GM19463 (cell line): ENCODE measurements around the gene SLC35F2.
"Not testable (repeated sequence)": the region's sequence is repeated elsewhere in the genome, so short reads cannot be mapped to it uniquely, and the experiment has no call there.

Experiments used
- ATAC-seq: cut with Tn5 transposase; IDR thresholded peaks from one replicate; pipeline ENCODE4 v1.9.1; 2021; ENCODE audit warnings: mild to moderate bottlenecking, moderate library complexity; ENCODE audit not compliant: unreplicated experiment

Gene SLC35F2

GRCh38 chr11:107858217-107859070 lies at the start of gene SLC35F2:
Gene SLC35F2 (minus strand): TSS chr11:107858787. CDS start chr11:107858767, 20 bp downstream.
- ATAC-seq: peak; percentile 87

DNA sequence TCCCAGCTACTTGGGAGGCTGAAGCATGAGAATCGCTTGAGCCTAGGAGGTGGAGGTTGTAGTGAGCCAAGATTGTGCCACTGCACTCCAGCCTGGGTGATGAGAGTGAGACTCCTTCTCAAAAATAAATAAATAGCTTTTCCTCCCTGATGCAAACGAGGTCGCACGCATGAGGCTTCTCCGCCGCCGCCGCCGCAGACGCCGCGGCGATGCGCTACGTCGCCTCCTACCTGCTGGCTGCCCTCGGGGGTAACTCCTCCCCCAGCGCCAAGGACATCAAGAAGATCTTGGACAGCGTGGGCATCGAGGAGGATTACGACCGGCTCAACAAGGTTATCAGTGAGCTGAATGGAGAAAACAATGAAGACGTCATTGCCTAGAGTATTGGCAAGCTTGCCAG lies 49.6 kb upstream of the SLC35F2 start:
- no peak for ATAC-seq

GRCh38 chr11:107898270-107898669 lies 39.7 kb upstream of the SLC35F2 start:
- no peak for ATAC-seq

DNA sequence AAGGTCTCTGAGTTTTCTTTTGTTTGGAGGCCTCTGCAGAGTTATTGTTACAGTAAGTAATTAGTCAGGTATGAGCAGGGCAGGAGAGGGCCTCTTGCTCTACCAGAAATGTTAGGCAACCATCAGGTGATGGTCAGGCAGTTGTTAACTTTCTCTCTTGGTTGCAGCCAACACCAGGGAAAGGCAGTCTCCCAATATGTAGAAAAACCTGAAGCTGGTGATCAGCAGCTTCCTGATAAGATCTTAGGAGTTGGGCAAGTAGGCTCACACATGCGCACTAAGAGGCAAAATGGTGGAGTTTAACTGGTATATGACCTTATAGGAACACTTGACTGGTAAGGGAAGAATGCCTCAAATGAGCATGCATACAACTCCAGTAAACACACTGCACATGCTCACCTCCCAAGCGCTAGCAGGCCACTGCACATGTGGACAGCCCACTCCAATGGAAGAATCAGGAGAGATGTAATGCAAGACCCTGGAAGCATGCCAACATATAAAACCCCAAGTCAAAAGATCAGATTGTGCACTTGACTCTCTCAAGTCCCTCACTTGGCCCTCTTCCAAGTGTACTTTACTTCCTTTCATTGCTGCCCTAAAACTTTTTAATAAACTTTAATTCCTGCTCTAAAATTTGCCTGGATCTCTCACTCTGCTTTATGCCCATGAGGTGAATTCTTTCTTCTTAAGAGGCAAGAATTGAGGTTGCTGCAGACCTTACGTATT lies 23.7 kb upstream of the SLC35F2 start:
- no peak for ATAC-seq

- ATAC-seq: not testable (repeated sequence)
Observed at GRCh38 chr11:107881471-107881870, 22.9 kb upstream of the SLC35F2 start.

DNA sequence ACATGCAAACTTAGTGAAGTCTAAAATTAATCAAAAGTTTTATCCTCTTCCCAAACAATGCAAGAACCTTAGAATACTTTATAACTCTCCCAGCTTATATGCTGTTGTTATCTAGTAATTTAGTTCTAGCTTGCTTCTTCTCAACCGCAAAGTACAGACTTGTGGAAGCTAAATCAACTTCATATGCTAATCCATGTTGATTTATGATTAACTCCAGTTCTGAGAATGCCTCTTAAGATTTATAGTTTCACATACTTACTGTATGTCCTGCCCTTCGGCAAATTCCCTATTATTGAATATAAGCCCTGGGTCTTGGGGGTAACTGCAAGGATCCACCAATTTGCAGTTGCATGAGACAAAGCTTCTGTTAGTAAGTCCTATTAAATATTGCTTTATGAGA lies 17.6 kb upstream of the SLC35F2 start:
- no peak for ATAC-seq

GRCh38 chr11:107864591-107864990 lies 6.0 kb upstream of the SLC35F2 start:
- no peak for ATAC-seq

DNA sequence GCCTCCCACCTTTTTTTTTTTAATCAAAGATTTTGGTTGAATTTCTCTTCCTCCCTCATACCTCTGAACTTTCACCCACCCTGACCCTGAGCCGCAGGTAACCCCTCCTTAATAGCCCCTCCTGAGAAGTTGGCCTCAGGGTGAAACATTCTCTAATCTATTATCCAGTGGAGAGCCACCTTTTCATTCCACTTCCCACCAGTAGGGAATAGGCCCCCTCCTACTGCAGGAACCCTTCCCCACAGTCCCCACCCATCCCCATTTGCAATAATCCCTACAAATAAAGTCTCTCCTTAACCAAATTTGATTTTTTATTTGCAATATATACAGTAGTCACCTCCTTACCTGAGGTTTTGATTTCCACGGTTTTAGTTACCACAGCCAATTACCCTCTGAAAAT lies 2.1 kb upstream of the SLC35F2 start:
- no peak for ATAC-seq

- ATAC-seq: not testable (repeated sequence)
Observed at GRCh38 chr11:107860240-107860620, 1.6 kb upstream of the SLC35F2 start.

DNA sequence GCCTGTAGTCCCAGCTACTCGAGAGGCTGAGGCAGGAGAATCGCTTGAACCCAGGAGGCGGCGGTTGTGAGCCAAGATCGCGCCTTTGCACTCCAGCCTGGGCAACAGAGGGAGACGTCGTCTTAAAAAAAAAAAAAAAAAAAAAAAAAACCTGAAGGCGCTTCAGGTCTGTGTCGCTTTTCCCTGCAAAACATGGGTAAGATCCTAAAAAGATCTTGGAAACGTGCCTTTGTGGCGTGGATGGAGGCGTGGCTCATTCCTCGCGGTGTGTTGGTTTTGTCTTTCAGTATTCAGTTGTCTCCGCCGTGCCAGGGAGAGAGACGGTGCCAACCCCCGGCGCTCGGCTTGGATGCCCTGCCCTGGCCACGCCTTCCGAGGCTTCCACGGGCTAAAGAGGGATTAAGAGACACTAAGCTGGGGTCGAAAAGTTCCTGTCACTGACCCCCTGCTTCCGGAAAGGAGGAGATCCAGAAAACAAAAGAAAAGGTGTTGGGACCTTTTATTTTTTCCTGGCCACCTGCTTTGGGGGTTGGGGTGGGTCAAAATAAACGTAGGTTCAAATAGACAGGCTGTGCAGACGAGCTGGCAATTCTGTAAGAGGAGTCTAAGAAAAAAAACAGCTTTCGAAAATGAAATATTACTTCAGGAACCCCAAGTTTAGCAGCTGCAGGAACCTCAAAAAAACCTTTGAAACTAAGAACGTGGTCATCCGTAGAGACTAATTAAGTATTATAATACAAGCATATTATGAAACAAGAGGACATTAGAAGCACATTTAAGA lies 1.1 kb upstream of the SLC35F2 start:
- peak; percentile 14 for ATAC-seq

- ATAC-seq: no peak
Observed at GRCh38 chr11:107857550-107858216, 904 bp downstream of the SLC35F2 start.

DNA sequence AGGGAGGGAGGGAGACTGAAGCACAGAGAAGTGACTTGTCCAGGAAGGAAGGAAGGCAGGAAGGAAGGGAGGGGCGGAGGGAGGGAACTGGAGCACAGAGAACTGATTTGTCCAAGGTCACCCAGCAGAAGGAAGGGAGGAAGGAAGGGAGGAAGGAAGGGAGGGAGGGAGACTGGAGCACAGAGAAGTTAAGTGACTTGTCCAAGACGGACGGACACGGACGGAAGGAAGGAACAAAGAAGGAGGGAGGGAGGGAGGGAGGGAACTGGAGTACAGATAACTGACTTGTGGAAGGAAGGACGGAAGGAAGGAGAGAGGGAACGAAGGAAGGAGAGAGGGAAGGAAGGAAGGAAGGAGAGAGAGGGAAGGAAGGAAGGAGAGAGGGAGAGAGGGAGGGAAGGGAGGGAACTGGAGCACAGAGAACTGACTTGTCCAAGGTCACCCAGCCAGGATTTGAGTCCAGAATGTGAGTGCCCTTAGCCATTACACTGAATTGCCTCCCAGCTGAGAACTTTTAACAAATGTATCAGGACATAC lies 1.5 kb downstream of the SLC35F2 start:
- no peak for ATAC-seq

DNA sequence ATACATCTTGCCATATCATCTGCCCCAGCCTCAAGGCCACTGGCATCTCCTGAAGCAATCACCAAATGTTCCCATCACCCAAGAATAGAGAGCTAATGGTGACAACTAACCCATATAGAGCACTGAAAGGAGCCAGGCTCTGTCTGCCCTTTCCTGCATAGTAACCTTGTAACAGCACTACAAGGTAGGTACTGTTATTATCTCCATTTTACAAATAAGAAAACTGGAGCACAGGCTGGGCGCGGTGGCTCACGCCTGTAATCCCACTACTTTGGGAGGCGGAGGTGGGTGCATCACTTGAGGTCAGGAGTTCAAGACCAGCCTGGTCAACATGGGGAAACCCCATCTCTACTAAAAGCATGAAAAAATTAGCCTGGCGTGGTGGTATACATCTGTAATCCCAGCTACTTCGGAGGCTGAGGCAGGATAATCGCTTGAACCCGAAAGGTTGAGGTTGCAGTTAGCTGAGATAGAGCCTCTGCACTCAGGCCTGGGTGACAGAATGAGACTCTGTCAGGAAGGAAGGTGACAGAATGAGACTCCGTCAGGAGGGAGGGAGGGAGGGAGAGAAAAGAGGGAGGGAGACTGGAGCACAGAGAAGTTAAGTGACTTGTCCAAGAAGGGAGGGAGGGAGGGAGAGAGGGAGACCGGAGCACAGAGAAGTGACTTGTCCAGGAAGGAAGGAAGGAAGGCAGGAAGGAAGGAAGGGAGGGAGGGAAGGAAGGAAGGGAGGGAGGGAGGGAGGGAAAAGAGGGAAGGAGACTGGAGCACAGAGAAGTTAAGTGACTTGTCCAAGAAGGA lies 2.2 kb downstream of the SLC35F2 start:
- no peak for ATAC-seq

DNA sequence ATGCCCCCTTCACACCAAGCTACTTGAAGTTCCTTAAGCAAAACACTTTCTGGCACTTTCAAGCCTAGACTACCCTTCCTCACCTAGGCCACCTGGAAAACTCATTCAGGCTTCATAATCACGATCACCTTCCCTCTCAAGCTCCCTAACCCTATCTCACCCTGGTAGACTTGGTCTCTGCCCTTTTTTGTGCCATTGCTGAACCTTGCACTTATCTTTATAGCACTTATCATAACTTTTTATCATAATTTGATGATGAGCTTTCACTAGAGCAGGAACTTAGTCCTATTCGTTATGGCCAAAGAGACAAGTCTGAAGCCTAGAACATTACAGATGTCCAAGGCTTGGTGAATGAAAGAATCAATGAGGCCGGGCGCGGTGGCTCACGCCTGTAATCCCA lies 5.5 kb downstream of the SLC35F2 start:
- ATAC-seq: no peak

DNA sequence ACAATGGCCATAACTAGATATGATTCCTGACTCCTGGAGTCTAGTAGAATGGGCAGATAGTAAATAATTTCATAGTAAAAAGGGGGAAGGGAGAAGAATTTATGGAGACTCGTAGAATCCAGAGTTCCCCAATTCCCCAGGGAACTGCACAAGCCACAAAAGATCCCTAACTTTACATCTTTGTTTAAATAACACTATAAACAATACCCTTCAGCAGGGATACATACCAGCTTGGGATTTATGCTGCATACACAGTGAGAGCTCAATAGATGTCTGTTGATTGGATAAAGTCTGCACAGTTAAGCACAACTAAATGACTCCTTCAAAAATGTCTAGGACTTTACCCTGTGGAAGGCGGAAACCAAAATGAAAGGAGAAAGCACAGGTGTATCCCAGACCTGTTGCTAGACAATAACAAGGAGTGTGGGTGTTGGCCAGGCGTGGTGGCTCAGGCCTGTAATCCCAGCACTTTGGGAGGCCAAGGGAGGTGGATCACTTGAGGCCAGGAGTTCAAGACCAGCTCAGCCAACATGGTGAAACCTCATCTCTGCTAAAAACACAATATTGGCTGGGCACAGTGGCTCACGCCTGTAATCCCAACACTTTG lies 6.8 kb downstream of the SLC35F2 start:
- ATAC-seq: no peak

DNA sequence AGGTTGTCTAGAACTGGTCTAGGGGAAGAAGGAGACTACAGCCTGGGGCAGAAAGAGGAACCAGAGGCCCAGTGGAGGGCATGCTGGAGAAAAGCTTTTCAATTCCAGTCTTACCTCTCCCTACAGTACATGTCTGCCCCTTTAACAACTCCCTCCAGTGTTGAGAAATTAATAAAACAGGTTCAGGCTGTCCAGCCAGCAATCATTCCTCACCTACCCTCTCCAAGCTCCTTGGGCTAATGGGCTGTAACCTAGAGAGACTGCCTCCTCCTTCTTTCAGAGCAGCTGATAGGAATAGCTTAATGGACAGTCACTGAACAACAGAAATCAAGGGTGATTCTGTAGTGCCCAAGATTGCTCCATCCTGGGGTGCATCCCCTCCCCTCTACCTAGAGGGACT lies 8.8 kb downstream of the SLC35F2 start:
- no peak for ATAC-seq

DNA sequence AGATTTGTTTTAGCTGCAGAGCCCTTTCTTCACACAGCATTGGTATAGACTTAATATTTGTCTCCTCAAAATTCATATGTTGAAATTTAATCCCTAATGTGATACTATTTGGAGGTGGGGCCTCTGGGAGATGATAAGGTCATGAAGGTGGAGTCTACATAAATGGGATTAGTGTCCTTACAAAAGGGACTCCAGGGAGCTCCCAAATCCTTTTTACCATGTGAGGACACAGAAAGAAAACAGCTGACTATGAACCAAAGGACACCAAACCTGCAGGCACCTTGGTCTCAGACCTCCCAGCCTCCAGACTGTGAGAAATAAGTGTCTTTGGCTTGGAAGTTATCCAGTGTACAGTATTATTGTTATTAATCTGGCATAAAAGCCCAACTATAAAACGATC lies 10.2 kb downstream of the SLC35F2 start:
- no peak for ATAC-seq

DNA sequence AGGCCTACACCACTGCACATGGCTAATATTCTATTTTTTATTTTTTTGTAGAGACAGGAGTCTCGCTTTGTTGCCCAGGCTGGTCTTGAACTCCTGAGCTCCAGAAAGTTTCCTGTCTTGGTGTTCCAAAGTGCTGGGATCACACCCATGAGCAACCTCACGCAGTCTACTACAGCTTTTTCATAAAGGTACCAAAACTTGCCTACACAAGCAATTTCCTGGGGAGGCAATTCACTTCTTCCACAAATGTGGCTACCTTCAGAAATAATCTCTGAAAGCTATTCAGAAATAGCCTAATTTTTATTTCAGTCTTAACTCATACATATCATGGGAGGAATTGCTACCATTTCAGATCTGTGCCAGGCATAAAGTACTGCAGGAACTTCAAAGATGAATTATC lies 11.4 kb downstream of the SLC35F2 start:
- ATAC-seq: no peak

- ATAC-seq: no peak
Observed at GRCh38 chr11:107844041-107844440, 14.5 kb downstream of the SLC35F2 start.
